GM12874 (cell line): ENCODE data around the gene GSG1.

Experiments
- TF ChIP-seq, protein P1 (sequence below): IDR thresholded peaks from 2 replicates; pipeline ENCODE4 v1.5.1; 2011; ENCODE audit warnings: low read depth, mild to moderate bottlenecking, control low read depth, low read length, moderate library complexity; ENCODE audit not compliant: insufficient read depth

GSG1 gene

DNA sequence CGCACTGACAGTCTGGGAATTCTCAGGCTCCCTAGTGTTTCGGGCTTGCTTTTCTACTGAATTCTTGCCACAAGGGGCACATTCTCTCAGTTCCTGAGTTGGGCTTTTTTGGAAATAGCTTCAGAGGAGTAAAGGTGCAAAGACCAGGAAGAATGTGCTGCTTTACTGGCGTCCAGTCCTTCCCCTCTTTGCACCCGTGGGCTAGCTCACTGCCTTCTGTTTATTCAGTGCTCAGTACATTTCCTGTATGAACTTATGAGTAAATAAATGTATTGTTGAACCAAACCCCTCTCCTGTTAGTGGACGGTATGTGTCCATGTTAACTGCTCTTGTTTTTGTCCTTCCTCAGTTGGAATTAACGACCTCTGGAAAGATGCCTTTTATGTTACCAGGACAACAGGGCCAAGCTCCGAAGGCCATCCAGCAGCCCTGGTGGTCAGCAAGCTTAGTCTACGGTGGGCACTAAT, 24.0 kb downstream of the GSG1 start:
- TF ChIP-seq, protein P1, sequence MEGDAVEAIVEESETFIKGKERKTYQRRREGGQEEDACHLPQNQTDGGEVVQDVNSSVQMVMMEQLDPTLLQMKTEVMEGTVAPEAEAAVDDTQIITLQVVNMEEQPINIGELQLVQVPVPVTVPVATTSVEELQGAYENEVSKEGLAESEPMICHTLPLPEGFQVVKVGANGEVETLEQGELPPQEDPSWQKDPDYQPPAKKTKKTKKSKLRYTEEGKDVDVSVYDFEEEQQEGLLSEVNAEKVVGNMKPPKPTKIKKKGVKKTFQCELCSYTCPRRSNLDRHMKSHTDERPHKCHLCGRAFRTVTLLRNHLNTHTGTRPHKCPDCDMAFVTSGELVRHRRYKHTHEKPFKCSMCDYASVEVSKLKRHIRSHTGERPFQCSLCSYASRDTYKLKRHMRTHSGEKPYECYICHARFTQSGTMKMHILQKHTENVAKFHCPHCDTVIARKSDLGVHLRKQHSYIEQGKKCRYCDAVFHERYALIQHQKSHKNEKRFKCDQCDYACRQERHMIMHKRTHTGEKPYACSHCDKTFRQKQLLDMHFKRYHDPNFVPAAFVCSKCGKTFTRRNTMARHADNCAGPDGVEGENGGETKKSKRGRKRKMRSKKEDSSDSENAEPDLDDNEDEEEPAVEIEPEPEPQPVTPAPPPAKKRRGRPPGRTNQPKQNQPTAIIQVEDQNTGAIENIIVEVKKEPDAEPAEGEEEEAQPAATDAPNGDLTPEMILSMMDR, result no peak

GRCh38 chr12:13075786-13076570, 27.5 kb downstream of the GSG1 start:
- TF ChIP-seq, protein P1, result no peak

DNA sequence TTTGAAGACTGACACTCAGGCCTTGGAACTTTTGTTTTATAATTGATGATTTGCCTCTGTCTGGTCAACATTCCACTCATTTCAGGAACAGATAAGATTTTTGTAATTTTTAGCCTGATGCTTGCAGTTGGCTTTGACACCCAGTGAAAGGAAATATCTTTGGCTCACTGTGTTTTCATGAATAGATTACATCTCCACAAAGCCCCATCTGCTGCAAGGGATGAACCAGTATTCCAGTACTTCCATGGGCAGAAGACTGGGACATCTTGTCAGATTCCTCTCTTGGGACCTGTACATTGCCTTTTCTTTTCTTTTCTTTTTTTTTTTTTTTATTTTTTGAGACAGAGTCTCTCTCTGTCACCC, 28.4 kb downstream of the GSG1 start:
- TF ChIP-seq, protein P1, result no peak

GRCh38 chr12:13074396-13075117, 28.9 kb downstream of the GSG1 start:
- TF ChIP-seq, protein P1, result no peak

GRCh38 chr12:13073173-13073572, 30.3 kb downstream of the GSG1 start:
- TF ChIP-seq, protein P1, result no peak

- TF ChIP-seq, protein P1, result no peak
Observed at GRCh38 chr12:13071305-13072280, 31.9 kb downstream of the GSG1 start.
